Superior temporal gyrus (tissue), 1 donor: ENCODE results near the gene GGACT.
A peak's percentile ranks its signal among the peaks of the same experiment; 100 is the strongest.
"Not testable (repeated sequence)": the region's sequence is repeated elsewhere in the genome, so short reads cannot be mapped to it uniquely, and the experiment has no call there.

Experiments
- DNase-seq: peaks from one replicate; pipeline ENCODE4 v3.0.0-alpha.2; 2016; ENCODE audit errors: extremely low spot score

Gene GGACT

DNA sequence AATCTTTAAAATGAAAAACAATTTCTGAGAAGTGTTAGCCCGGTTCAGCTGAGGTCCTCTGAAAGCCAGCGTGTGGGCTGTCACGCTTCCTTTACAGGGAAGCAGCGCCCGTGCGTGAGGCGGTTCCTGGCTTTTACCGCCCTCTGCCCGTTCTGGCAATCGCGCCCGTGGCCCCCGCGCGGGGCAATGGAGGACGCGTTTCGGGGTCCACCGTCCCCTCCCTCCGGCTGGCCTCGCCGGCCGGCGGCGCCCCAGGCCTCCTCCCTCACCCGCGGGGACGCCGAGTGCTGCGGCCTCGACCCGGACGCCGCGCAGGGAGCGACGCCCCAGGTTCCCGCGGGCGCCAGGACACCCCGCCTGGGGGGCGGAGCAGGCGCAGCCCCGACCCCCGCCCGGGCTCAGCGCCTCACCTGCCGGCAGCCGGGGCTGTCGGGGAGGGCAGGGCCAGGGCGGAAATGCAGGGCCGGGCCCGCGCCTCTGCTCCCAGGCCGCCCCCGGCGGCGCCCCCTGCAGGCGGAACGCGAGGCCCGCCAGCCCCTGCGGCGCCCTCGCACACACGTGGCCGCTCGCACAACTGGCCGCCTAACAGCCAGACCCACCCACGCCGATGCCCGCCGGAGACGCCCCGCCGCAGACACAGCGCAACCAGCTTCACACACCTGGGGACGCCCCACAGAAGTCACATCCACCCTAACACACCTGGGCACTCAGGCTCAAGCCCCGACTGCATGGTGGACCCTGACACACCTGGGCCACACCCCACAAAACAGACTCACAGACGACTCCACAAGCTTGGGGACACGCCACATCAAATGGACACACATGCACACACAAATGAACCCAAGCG, at the start of gene GGACT:
Gene GGACT, minus strand, starts transcription at position 459 of the 847 bp plus-strand sequence. CDS start 56,198 bp downstream, outside the sequence.
- DNase-seq: no peak

DNA sequence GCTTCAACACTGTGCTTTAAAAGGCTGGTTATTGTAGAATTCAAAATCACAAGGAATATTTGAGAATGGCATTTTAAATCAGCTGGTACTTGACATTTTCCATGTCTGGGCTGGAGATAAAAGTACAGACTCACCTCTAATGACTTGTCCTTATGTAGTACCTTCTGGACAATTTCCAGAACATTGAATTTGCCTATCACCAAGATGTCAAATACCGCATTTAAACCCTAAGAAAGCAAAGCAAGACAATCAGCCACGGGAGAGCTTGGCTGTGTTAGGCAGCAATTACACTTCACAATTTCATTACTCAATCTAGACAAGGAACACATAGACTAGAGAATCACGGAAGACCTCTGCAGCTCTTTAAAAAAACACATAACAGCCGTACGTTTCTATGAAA, 49.2 kb upstream of the GGACT start:
- DNase-seq: no peak

DNA sequence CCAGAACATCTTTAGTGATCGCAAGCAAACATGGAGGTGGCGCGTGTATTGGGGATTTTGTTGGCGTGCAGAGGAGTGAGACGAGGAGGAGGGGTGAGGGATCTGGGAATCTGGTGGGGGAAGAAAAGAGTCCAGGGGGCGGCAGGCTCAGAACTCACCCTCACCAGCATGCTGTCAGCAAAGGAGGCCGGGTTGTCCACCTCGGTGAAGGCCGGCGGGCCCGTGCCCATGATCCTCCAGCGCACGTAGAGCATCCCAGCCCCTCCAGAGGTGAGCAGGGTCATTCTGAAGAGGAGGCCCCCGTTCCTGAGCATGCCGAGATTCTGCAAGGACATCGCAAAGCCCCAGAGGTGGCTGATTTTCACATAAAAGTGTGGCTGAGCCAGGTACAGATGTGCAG, 48.8 kb upstream of the GGACT start:
- DNase-seq: no peak

DNA sequence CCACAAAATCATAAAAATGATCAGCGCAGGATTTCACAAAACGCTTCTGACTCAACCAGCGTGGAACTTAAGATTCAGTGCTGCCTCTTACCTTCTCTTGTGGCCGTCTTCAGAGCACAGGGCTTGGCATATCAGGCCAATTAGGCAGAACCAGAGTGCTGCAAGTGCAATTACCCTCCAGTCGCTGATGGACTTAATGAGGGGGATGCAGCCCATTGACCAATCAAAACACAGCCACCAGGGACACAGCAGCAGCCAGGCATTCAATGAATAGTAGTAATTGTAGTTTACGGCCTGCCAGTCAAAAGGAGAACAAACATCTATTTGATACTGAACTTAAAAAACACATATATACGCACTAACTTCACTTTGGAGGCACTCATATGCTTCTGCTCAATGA, 47.9 kb upstream of the GGACT start:
- DNase-seq: peak; percentile 89

DNA sequence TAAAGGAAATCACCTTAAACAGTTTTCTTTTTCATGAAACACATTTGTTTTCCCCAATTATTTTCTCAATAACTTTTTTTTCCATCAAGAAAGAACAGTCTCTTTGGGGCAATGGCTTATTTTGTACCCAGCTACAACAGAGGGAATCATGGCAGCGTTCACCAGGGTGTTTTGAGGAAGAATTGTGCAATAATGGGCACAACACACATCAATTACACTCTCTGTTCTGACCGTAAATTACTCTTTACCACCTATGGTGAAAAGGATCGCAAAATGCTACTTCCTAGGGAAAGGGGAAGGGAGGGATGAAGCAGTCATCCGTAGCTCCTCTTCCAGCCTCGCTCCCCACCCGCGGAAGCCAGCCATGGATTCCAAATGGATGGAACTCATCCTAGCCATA, 47.4 kb upstream of the GGACT start:
- DNase-seq: no peak

DNA sequence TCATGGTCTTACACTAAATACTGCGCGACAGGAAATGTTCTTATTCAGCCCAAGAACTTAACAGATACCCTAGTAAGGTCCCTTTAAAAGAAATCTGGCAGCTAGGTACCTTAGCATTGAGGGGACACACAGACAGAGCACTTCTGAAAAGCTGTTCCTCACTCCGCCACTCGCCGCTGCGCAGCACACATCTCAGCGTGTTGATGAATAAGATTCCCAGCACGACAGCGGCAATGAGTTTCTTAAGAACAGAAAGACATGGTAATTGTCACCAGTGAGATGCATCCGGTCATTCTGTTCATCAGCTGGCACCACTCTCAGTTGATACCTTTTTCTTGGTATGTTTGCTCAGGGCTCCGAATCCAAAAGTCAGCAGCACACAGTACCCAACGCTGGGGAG, 46.1 kb upstream of the GGACT start:
- no peak for DNase-seq

DNA sequence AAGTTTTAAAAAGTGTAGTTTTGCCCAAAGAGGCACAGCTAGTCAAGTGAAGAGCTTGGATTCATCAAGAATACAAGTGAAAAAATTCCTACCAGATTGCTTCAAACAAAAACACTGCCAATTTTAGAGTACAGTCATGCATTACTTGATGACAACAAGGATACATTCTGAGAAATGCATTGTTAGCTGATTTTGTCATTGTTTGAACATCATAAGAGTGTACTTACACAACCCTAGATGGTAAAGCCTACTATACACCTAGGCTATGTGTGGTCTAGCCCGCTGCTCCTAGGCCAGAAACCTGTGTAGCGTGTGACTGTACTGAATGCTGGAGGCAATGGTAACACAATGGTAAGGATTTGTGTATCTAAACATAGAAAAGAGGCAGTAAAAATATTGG, 44.9 kb upstream of the GGACT start:
- DNase-seq: peak; percentile 68

DNA sequence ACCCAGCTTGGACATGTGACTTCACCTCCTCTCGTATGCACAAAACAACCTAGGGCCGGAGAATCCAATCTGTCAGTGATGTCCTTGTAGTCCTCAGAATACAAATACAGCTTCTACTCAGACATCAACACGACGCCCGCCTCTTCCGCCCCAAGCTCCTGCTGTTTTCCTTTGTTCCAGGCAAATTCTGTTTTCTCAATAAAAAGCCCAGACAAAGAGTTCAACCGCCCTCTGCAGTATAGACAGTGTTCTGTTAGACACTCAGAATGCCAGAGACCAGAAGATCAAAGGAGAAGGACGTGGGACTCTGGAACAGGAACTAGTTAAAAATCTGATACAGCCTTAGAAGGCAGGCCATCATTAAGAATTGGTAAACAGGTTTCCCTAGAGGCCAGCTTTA, 42.0 kb upstream of the GGACT start:
- peak; percentile 79 for DNase-seq

DNA sequence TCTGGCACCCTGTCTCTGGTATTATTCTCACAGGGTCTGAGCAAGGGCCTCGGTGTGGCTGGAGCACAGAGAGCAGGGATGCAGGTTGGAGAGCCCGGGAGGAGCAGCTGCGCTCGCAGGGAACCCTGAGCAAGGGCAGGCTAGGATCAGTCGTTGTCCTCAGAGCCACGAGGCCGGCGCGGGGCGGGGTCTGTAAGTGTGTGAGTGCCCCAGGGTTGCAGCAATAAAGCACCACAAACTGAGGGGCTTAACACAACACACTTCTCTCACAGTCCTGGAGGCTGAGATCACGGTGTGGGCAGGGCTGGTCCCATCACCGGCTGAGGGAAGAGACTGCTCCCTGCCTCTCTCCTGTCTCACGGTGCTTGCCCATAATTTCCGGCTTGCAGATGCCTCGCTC, 38.5 kb upstream of the GGACT start:
- DNase-seq: no peak

DNA sequence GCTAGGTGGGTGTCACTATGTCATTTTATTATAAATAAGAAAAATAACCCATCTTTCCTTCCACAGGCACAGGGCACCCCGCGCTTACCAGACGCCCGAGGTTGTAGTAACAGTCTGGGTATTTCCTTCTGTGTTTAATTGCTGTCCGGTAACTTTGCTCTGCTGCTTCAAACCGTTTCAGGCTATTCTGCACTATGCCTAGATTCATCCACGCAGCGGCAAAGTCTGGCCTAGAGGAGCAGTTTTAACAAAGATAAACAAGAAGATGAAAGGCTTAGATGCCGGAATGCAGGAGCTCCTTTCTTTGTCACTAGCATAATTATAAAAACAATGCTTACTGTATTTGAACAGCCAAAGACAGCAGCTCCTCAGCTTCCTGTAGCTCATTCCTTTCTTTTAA, 36.9 kb upstream of the GGACT start:
- DNase-seq: no peak

DNA sequence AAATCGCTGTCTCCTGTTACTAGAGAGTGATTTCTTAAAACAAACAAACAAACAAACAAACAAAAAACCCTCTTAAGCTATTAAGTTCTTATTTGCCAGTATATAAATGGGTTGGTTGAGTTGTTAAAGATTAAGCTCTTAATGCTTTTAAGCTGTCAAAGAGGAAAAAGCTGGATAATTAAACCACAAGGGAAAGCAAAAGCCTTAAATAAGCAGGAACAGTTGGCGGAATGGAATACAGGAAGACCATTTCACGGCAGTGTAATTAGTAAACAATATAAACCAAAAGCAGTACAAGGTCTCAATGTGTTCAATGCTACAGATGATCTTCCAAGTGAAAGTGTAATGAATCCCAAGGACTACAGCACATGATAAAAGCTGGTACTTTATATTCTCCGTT, 32.2 kb upstream of the GGACT start:
- no peak for DNase-seq

DNA sequence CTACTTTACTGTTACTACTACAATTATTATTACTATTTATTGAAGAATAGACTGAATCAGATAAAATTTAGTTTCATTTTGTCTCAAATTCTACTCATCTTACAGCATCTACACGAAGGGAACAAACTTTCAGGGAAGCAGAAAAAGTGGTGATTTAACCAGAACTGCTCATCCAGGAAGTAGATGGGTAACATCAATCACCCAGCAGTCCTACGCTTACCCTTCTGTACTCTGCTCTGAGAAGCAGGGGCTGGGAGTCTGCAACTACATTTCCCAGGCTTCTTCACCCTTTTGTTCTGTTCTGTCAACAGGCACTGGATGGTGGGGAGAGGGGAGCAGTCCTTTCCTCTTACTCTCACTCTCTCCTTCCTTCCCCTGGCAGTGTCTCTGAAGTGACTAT, 31.4 kb upstream of the GGACT start:
- no peak for DNase-seq

DNA sequence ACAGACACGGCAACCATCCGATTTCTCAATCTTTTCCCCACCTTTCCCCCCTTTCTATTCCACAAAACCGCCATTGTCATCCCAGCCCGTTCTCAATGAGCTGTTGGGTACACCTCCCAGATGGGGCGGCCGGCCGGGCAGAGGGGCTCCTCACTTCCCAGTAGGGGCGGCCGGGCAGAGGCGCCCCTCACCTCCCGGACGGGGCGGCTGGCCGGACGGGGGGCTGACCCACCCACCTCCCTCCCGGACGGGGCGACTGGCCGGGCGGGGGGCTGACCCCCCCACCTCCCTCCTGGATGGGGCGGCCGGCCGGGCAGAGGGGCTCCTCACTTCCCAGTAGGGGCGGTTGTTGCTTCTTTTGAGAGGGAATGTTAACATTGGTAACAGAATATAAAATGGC, 30.3 kb upstream of the GGACT start:
- not testable (repeated sequence) for DNase-seq

DNA sequence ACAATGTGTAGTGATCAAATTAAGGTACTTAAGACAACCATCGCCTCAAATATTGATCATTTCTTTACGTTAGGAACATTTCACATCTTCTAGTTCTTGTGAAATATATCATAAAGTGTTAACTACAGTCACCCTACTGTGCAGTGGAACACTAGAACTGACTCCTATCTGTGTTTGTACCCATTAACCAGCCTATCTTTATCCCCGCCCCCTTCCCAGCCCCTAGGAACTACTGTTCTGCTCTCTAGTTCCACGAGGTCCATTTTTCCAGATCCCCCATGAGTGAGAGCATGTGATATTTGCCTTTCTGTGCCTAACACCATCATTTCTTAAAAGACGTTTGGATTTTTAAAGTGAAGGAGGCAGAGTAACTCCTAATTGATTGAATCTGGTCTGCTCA, 24.4 kb upstream of the GGACT start:
- DNase-seq: no peak

DNA sequence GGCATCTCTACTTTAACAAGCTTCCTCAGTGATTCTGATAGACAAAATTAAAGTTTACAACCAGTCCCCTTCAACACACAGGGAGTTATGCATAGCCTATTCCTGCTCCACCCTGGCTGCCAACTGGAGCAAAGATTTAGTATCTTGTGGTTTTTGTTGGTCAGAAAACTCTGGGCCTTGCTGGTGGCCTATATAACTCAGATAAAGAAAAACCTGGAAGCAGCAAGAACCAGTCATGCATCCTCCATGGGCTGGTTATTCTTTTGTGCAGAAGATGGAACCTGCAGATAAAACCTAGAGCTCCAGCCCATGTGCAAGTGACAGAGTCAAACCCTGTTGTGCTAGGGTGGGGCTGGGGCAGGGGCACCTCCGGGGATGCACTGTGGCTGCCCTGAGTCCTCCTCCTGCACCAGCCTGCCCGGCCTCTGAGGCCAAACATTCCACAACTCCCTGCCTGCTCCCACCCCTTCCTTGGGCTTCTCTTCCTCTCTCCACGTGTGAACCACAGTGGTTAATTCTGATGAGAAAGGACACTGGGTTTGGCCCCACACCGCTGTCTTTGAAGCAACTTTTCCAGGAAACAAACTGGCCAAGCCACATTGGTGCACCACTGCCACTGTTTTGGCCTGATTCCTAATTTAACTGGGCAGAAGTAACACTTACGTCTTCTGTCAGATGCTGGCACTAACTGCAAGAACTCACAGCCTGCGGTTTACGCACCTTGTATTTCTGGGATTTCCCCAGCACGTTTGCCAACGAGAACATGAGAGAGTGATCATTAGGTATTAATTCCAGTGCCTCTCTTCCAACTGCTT, 23.3 kb upstream of the GGACT start:
- no peak for DNase-seq

DNA sequence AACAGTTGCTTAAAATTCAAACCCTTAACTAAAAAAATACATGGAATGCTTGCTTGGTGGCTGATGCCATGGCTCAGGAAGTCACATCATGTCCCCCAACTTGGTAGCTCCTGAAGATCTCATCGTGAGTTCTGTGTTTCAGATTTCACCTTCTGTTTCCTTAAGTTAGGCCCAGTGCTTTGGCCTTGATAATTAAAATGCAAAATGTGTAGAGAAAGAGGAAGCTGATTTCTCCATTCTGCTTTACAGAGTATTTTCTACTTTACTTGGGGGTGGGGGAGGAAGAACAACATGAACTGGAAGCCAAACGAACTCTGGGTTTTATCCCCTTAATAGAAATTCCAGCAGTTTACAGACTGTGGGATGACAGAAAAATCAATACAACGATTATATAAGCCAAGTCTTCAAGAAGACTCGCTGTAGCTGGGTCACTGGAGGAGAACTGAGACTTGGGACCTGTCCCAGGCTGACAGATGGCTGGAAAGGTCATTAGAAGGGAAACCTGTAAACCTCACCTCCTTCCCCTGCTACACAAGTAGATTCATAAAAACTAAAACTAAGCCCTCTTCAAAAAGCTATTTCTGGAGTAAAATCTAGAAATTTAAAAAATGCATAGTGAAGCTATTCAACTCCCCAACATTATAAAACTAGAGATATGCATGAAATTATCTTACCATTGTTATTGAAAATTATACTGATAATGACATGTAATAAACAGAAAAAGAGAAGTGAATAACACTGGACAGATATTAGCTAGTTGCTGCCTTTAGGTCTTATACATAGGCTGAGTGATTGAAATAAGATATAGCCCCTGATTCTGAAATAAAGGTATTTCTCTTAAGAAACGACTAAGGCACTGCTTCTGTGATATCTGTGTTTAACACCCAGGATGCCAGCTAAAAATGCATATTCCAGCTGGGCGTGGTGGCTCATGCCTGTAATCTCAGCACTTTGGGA, 22.1 kb upstream of the GGACT start:
- DNase-seq: no peak

DNA sequence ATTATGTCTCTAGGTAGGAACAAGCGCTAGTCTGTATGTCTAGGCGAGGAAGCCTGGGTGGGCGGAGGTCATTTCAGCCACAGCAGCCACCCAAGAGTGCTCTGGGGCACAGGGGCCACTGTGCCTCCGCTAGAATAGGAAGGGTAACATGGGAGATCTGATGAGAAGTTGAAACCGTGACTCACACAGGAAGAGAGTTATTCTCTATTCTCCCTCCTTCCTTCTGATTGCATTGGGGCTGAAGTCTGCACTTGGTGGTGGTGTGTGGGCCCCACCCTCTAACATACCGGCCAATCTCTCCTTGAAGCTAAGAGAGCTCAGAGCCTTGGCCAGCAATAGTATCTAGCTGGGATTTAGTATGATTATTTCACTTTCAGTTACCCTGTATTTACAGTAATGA, 20.3 kb upstream of the GGACT start:
- DNase-seq: no peak

DNA sequence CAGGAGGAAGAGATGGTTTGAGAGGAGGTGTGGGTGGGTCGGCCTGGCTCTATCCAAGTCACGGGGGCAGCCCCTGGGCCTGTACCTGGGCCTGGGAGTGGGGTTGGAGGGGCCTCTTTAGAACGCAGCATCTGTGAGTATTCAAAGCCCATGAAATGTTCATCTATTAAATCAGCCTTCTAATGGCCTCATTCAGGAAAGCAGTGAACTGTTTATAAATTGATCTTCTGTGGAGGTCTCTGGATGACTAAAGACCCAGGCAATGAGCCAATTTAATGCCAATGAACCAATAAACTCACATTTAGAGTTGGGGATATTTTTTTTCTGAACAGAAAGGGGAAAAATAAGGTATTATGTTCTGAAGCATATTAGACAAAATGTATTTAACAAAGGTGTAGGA, 19.9 kb upstream of the GGACT start:
- no peak for DNase-seq

DNA sequence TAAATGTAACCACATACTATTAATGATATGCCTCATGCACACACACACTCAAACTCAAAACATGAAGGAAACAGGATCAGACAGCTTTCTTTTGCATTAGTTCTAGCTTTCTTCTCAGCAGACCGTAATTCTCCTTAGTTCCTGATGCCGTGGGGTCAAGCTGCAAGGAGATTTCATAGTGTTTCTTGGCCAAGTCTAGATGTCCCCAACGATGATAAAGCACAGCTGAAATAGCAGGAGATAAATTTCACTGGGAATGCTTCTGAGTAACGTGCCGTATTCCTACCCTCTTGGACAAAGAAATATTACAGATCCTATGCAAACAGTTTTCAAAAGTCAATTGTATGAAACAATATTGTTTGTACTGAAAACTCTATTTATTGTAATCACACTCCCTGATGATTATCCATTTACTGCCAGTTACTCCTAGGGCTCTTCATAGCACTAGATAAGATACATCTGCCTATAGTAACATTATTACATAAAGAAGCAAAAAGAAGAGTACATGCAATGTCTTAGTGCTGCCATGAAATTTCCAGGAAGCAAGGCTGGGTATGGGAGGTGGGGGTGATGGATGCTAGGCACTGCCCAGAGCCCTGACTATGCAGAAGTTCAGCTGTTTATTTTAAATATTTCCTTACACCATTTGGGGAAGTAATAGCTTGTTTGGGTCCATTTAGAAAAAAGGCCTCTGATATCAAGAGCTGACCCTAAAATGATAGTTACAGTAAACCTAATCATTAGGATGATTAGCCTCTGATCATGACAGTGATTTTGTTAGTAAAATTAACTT, 16.5 kb upstream of the GGACT start:
- DNase-seq: no peak

DNA sequence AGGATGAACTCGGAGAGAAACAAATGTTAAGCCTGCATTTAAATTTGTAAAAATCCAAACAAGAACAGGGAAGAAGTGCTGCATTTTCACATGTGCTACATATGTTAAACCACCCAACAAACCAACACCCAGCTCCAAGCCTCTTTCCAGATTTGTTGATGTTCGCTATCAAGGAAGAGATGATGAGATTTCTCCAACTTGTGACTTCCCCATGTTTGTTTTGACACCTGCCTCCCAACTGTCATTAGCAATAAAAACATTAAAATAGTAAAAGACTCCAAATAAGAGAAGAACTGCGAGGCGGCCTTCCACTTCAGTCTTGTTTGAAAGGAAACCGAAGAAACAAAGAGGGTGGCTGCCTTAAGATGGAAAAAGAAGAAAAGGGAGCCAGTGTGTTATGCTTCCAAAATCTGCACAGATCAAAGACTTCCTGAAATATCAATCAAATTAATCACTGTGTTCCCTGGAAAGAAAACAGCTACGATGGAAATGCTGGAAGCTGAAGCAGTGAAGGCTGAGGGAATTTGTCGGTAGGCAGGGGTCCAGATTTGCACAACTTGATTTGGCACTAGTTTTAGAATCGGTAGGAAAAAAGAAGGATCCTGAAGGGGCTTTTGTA, 14.0 kb upstream of the GGACT start:
- no peak for DNase-seq

DNA sequence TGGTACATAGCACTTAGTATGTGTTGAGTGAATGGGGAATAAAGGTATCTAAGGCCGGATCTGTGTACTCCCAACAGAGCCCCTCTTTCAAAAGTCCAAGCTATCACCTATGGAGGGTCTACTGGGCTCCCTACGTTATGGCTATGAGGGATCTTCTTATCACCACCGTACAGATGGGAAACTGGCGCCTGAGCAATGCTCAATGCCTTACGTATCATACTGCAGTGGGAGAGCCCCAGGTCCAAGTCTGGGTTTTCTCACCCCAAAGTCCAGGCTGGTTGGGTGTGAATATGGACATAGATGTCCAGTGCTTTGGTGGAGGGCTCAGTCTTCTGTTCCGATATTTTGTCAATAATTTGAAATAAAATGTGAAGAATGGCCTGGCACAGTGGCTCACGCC, 13.1 kb upstream of the GGACT start:
- DNase-seq: no peak
